G401 (cell line): Measurements from ENCODE around the gene SLC66A2. TPM values are rescaled to one million over a fixed set of nuclear protein-coding genes. Genes with fewer than 3 reads are reported as not detected.
"Not testable (repeated sequence)": the region's sequence is repeated elsewhere in the genome, so short reads cannot be mapped to it uniquely, and the experiment has no call there.

Source experiments
- DNase-seq: peaks from one replicate; pipeline ENCODE4 v3.0.0-alpha.2; 2015; ENCODE audit warnings: low spot score
- in situ Hi-C: cut with HindIII; loops from 2 replicates; pipeline ENCODE4 v1.10.0; 2016; ENCODE audit warnings: low sequenced_read_pairs, mixed read lengths
- total RNA-seq: library from RNA; depleted of rRNA; stranded (reverse); fragments of >200 nt; shearing (Covaris generic); gene quantifications from 2 replicates; pipeline ENCODE4 v1.2.3, GENCODE V29; 2014

The SLC66A2 gene
- total RNA-seq, 1 experiment from 2014 or later, result 65.7 TPM

DNA sequence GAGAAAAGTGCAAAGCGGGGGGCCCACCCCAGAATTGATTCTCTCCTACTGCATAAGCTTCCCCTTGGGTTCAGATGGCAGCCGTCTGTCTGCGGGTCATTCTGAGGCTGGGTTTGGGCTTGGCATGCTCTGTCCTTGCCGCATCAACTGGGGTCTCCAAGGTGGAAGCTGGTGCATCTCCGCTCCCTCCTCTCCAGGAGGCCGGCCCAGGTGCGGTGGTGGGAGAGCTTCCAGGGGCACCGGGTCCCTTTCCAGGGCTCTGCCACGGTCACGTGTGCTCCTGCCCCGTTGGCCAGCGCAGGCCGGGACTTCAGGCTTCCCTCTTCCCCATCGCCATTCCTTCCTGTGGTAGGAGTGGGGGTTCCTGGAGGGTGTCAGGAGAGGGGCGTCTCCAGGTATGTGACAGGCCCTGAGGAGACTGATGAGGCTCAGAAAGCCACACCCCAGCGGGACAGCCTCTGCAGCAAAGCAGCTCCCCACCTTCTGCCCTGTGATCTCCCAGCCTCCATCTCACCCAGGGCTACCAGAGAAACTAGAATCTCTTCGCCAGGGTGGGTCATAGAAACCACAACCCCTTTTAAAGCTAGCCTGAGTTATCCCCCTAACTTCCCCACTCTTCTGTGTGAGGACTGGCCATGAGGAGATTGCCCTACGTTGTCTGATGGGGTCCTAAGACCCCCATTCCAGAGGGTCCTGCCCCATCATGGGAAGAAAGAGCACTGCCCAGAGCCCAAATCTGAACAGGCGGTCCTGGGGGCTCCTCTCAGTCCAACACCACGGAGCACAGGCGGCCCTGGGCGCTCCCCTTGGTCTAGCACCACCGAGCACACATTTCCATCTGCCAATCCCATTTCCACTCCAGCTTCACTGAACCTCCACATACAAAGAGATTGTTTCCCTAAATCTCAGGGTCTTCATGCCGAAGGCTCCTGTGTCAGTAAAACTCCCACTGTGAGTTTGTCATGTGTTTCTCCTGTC lies 76.6 kb downstream of the SLC66A2 start:
- in situ Hi-C loops, result no loop called here
- DNase-seq, result no peak

DNA sequence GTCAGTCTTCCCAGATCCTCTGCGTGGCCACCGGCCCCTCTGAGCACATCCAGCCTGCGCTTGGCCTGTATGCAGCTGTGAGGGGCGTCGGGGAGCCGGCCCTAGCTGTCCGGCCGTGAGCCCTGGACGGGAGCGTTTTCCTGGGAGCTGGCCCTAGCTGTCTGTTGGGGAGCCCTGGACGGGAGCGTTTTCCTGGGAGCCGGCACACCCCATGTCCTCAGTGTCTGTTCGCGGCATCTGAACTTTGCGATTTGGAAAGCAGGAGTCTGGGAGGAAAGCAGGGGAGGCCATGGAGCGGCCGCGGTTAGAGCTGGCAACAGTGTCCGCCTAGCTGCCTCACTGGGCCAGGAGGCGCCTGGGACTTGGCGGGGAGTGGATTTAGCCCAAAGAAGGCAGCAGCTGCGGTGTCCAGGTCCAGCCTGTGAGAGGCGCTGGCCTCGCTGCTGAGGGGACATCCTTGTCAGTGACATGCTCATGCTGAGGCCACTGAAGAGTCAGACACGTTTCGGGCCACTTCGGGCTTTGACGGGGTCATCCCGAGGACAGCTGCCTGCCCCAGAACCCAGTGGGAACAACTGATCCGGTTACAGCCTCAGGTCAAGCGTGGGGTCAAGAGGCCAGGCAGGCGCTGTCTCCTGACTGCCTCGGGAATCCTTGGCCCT lies 77.9 kb downstream of the SLC66A2 start:
- in situ Hi-C loops, result no loop called here

DNA sequence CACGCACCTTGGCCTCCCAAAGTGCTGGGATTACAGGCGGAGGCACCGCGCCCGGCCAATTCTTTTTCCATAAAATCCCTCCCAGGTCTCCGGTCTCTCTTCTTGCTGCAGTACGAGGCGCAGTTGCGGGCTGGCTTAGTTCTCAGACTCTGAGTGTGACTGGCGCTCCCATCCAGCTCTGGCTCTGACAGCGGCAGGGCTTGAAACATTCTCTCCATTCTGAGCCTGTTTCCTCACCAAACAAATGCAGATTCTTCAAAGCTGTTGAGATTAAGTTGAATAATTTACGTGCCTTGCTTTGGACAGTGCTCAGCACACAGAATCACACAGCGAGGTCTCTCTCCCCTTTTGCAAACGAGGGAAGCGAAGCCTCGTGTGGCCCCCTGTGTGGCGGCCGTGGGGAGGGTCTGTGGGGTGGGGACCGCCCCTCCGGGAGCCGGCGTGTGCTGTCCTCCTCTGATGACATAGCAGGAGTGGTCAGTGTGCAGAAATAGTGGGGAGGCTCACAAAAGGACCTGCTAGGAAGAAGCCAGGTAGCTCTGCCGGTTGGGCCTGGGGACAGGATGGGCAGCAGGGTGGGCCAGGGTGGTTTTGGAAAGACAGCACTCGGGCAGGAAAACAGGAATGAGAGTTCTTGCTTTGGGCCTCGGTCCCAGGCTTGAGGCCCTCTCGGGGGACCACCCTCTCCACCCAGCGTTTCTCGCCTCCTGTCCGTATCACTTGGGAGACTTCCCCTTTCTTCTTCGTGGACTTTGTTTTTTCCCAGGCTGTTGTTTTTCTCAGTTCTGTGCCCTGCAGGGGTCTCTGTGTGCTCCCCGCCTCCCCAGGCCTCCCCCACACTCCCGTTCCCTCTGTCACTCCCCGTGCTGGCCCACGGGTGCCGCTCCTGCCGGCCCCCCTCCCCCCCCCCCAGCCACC lies 78.7 kb downstream of the SLC66A2 start:
- in situ Hi-C loops, result no loop called here
- no peak for DNase-seq

More for the DNA sequence above, 77.9 kb downstream of the SLC66A2 start:
- DNase-seq, result no peak

DNA sequence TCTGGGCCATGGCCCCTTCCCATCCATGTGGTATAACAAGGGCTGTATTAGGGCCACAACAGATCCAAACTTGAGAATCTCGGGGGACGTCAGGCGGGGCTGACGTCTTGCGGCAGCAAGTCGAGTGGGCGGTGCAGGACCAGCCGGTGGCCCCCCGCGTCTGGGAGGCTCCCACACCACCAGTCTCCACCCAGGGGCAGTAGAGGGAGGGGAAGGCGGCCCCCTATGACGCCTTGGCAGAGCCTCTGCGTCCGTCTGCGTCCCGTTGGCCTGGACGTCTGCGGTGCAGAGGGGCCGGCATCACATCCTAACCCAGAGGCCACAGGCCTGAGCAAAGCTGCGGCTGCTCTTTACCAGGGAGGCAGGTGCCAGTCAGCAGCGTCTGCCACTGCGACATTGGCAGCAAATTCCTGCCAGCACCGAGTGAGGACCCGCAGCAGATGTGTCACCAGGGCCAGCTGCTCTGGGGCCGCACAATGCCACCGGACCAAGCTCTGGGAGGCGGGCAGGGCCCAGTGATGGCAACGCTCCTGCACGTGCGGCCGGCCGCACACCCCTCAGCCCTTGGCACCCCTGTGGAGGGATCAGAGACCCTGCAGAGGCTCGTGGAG lies 79.9 kb downstream of the SLC66A2 start:
- DNase-seq, result no peak
- in situ Hi-C loops, result no loop called here

DNA sequence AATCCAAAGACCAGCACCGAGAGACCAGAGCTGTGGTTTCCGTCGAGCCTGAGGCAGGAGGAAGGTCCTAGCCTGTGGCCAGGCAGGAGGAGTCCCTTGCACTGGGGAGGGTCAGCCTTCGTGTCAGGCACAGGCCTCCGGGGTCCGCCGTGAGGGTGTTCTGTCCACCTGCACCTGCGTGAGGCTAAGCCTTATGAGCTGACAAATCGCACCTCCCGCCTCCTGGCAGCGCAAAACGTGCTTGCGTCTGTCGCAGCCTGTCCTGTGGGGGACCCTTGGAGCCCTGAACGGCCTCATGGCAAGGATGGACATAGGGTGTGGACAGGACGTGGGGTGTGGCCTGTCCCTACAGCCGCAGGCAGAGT lies 80.4 kb downstream of the SLC66A2 start:
- in situ Hi-C loops, result no loop called here
- no peak for DNase-seq

DNA sequence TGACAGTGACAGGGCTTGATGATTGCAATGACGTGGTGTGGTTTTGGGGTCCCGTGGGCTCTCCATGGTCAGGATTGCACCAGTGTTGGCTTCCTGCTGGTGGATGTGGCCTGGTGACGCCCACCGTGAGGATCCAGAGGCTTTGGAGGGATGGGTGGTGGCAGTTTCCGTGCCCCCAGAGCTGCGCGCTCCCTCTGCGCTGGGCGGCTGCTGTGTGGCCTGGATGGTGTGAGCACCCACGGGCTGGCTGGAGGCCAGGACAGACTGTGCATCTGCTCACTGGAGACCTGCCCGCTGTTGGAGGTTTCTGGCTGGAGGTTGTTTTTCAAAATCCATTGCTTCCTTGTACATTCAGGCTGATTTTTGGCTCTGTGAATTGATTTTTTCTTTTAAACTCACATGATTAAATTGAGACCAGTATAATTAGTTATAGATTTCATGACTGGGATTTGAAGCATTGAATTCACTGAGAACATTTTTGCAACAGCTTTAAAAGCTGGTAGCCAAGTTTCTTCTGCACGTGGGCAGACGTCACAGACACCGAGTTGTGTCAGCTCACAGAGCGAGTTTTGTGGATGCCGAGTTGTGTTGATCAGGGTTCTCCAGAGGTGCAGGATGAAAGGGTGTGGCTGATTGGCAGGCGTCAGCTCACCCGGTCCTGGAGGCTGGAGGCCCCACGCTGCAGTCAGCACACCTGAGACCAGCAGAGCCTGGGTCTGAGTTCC lies 81.0 kb downstream of the SLC66A2 start:
- in situ Hi-C loops, result no loop called here
- DNase-seq, result no peak

DNA sequence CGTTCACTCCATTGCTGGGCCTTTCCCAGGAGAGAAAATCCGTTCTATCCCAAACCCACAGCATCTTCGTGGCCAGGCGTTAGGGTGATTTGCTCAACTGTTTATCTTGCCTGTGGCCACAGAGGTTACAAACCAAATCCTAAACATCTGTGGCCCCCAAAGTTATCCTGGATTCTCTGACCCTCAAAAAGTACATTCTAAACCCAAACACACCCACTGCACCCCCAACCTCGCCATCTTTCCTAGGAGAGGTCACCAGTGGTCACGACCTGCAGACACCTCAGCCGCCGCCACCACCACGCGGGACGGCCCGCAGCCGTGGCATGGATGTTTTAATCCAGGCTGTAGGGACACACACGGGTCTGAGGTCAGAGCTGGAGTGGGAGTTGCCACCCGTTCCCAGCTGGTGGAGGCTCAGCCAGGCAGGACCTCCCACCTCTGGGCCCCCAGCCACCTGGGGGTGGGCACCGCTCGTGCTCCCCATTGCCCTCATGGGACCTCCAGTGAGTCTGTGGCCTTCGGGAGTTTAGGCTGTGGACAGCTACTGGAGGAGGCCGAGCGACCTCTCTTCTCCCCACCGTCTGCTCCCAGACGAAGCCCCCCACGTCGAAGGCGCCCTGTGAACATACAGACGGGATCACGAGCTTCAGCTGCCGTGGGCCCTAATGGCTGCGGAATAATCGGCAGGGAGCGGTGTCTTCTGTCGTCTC lies 81.7 kb downstream of the SLC66A2 start:
- no peak for DNase-seq
- in situ Hi-C loops, result no loop called here

DNA sequence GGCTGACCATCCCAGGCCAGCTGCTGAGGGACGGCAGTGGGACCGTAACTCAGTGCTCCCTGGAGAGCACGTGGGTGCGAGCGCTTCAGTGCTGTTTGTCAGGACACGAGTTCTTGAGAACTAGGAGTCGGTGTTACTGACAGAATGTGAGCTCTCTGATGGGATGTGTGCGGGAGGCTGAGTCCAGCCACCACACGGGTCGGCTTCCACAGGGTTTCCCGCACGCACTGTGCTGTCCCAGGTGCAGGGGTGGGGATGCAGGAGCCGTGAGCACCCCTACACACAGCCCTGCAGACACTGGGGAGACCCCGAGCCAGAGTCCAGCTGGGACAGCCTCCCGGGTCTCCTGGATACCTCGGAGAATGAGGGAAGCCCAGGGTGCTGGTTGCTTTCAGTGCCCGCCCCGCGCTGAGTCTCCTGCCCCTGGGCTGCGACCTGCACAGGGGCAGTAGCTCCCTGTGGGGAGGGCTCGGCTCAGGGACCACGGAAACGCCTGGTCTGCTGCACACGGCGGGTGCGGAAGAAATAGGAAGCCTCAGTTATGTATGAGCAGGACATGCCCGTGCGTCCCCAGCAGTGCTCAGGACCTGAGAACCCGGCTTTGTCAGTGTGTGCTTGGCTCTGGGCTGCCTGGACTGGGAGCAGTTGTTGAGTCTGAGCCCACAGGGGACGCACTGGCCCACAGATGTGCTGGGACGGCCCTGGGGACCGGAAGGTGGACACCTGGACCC lies 82.5 kb downstream of the SLC66A2 start:
- no peak for DNase-seq
- in situ Hi-C loops, result no loop called here

DNA sequence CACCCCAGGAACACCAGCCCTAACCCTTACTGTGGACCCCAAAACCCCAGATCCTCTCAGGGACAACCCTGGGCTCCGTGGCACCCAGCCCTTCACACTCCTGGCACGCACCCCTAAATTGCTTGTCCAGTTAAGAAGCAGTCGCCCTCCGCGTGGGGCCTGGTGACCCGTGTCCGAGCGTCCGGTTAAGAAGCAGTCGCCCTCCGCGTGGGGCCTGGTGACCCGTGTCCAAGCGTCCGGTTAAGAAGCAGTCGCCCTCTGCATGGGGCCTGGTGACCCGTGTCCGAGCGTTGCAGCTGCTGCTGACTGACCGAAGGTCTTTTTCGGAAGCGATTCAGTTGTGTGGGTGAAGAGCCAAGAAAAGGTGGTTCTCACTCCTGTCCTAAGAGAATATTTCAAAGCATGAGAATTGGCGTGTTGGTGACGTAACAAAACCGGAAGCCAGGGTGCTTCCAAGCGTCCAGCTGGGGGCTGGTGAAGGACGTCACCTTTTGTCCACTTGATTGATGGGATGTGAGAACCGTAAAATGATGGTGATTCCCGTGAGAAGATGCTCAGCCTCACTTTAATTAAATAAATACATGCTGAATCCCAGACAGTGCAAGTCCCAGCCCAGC lies 83.2 kb downstream of the SLC66A2 start:
- no peak for DNase-seq
- in situ Hi-C loops, result no loop called here

DNA sequence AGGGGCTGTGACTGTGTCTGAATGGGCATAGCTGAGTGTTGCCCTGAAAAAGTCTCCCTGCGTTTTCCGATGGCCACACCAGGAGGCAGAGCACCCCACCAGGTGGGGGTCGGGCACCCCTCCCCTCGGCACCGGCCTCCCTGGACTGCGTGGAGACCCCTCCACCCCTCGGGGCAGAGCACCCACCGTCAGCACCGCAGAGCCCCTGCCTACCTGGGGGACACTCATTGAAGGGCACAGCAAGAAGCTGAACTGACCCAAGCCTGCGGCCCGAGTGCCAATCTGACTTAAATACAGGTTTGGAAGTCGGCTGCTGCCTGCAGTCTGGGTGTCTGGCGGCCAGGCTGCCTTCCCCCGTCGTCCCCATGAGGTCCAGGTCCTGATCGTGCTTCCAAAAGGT lies 83.8 kb downstream of the SLC66A2 start:
- DNase-seq, result no peak
- in situ Hi-C loops, result no loop called here

DNA sequence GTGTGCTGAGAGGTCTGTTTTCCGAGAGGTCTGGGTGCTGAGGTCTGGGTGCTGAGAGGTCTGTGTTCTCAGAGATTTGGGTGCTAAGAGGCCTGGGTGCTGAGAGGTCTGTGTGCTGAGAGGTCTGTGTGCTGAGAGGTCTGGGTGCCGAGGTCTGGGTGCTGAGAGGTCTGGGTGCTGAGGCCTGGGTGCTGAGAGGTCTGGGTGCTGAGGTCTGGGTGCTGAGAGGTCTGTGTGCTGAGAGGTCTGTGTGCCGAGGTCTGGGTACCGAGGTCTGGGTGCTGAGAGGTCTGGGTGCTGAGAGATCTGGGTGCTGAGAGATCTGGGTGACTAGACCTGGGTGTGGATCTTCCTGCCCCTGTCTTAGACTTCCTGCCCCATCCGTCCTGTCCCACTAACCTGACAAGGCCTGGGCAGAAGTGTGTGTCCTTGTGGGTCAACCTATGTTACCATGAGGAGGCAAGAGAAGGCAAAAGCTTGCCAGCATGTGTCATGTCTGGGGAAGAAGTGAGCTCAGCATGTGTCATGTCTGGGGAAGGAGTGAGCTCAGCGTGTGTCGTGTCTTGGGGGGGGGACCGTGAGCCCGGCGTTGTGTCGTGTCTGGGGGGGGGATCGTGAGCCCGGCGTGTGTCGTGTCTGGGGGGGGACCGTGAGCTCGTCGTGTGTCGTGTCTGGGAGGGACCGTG lies 84.4 kb downstream of the SLC66A2 start:
- no peak for DNase-seq
- in situ Hi-C loops, result no loop called here

DNA sequence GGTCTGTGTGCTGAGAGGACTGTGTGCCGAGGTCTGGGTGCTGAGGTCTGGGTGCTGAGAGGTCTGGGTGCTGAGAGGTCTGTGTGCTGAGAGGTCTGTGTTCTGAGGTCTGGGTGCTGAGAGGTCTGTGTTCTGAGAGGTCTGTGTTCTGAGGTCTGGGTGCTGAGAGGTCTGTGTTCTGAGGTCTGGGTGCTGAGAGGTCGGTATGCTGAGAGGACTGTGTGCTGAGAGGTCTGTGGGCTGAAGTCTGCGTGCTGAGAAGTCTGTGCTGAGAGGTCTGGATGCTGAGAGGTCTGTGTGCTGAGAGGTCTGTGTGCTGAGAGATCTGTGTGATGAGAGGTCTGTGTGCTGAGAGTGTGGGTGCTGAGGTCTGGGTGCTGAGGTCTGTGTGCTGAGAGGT lies 85.5 kb downstream of the SLC66A2 start:
- in situ Hi-C loops, DNase-seq: not testable (repeated sequence)

DNA sequence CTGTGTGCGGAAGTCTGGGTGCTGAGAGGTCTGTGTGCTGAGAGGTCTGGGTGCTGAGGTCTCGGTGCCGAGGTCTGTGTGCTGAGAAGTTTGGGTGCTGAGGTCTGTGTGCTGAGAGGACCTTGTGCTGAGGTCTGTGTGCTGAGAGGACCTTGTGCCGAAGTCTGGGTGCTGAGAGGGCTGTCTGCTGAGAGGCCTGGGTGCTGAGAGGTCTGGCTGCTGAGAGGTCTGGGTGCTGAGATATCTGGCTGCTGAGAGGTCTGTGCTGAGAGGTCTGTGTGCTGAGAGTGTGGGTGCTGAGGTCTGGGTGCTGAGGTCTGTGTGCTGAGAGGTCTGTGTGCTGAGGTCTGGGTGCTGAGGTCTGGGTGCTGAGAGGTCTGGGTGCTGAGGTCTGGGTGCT lies 86.5 kb downstream of the SLC66A2 start:
- in situ Hi-C loops, DNase-seq: not testable (repeated sequence)

DNA sequence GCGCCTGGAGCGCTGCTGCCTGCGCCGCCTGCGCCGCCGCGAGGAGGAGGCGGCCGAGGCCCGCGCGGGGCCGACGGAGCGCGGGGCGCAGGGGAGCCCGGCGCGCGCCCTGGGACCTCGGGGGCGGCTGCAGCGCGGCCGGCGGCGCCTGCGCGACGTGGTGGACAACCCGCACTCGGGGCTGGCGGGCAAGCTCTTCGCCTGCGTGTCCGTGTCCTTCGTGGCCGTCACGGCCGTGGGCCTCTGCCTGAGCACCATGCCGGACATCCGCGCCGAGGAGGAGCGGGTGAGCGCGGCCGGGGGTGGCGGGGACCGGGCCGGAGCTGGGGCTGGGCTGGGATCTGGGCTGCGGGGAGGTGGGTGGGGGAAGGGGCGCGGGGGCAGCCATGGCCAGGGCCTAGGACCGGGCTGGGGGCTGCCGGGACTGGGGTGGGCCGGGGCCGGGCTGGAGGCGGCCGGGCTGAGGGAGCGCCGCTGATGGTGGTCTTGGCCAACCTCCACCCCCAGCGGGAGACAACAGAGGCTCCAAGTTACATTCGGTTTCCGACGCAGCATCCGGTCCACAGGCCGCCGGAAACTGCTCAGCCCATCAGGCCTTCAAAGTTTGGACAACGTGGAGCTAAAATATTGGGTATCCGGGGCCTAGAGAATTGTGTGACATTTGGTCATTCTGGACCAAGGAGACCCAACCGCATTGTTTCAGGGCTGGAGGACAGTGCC lies 87.3 kb downstream of the SLC66A2 start:
- in situ Hi-C loops, result no loop called here
- no peak for DNase-seq

DNA sequence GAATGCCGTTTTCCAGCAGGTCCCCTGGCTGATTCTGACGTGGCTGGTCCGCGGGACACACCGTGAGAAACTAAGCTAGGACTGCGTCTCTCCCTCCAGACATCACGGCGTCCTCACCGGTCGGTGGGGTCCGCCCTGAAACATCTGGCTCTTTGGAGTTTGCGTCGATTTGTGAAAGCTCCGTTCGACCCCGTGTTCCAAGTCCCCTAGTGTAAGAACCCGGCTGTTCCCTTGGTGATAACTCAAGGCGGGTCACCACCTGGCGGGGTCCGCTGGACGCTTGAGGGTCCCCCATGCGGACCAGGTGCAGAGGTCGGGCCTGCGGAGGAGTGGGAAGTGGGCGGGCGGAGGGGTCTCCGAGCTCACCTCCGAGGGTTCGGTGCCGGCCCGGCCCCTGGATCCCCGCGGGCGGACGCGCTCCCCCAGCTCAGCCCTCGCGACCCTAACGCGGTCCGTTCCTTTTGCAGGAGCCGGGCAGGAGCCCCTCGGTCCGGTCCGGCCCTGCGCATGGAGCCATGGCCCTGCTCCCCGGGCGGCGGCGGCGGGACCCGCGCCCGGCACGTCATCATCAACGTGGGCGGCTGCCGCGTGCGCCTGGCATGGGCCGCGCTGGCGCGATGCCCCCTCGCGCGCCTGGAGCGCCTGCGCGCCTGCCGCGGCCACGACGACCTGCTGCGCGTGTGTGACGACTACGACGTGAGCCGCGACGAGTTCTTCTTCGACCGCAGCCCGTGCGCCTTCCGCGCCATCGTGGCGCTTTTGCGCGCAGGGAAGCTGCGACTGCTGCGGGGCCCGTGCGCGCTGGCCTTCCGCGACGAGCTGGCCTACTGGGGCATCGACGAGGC lies 88.1 kb downstream of the SLC66A2 start:
- in situ Hi-C loops, result no loop called here
- DNase-seq, result no peak
